HEK293 (cell line): Measurements from ENCODE around the gene SLC1A7.

Experiments
- BCL11A ChIP-seq: fragments of 450-650 bp; formaldehyde crosslinking; IDR thresholded peaks from 2 replicates; pipeline ENCODE4 v1.5.1; 2016; ENCODE audit warnings: low read depth, missing biosample characterization, missing genetic modification characterization
- GLI4 ChIP-seq: fragments of 450-650 bp; formaldehyde crosslinking; IDR thresholded peaks from 2 replicates; pipeline ENCODE4 v1.5.1; 2016; ENCODE audit warnings: missing biosample characterization, missing genetic modification characterization
- KLF1 ChIP-seq: fragments of 450-650 bp; formaldehyde crosslinking; IDR thresholded peaks from 2 replicates; pipeline ENCODE4 v1.5.1; 2016; ENCODE audit warnings: missing biosample characterization, missing genetic modification characterization
- MEIS1 ChIP-seq: sonication (generic); formaldehyde crosslinking; IDR thresholded peaks from 2 replicates; pipeline ENCODE4 v1.8.1; 2022; ENCODE audit warnings: missing genetic modification reagents, mild to moderate bottlenecking, borderline replicate concordance
- SALL2 ChIP-seq: fragments of 450-650 bp; formaldehyde crosslinking; IDR thresholded peaks from 2 replicates; pipeline ENCODE4 v1.5.0; 2017; ENCODE audit warnings: missing biosample characterization, mild to moderate bottlenecking, missing genetic modification characterization, borderline replicate concordance
- ZNF23 ChIP-seq: fragments of 450-650 bp; formaldehyde crosslinking; IDR thresholded peaks from 2 replicates; pipeline ENCODE4 v1.5.1; 2016; ENCODE audit warnings: missing biosample characterization, missing genetic modification characterization, borderline replicate concordance
- ZNF404 ChIP-seq: fragments of 450-650 bp; formaldehyde crosslinking; IDR thresholded peaks from 2 replicates; pipeline ENCODE4 v1.5.1; 2017; ENCODE audit warnings: missing biosample characterization, missing genetic modification characterization
- ZNF433 ChIP-seq: fragments of 450-650 bp; formaldehyde crosslinking; IDR thresholded peaks from 2 replicates; pipeline ENCODE4 v1.5.1; 2016; ENCODE audit warnings: missing biosample characterization, missing genetic modification characterization, low read depth
- ZNF560 ChIP-seq: fragments of 450-650 bp; formaldehyde crosslinking; IDR thresholded peaks from 2 replicates; pipeline ENCODE4 v1.5.1; 2017; ENCODE audit warnings: missing biosample characterization, missing genetic modification characterization, borderline replicate concordance
- ZNF600 ChIP-seq: fragments of 450-650 bp; formaldehyde crosslinking; IDR thresholded peaks from 2 replicates; pipeline ENCODE4 v1.5.1; 2016; ENCODE audit warnings: missing biosample characterization, missing genetic modification characterization
- ZNF654 ChIP-seq: fragments of 450-650 bp; formaldehyde crosslinking; IDR thresholded peaks from 2 replicates; pipeline ENCODE4 v1.5.1; 2016; ENCODE audit warnings: low read depth, missing biosample characterization, missing genetic modification characterization
- ZNF670 ChIP-seq: fragments of 450-650 bp; formaldehyde crosslinking; IDR thresholded peaks from 2 replicates; pipeline ENCODE4 v1.5.1; 2016; ENCODE audit warnings: missing biosample characterization, missing genetic modification characterization, low read depth
- TF ChIP-seq, protein P1 (sequence below): fragments of 450-650 bp; formaldehyde crosslinking; IDR thresholded peaks from 2 replicates; pipeline ENCODE4 v1.5.1; 2016; ENCODE audit warnings: missing biosample characterization, missing genetic modification characterization
- TF ChIP-seq, protein P2 (sequence below): sonication (generic); formaldehyde crosslinking; IDR thresholded peaks from 2 replicates; pipeline ENCODE4 v1.8.1; 2022; ENCODE audit warnings: mild to moderate bottlenecking, moderate library complexity, missing genetic modification reagents

DNA sequence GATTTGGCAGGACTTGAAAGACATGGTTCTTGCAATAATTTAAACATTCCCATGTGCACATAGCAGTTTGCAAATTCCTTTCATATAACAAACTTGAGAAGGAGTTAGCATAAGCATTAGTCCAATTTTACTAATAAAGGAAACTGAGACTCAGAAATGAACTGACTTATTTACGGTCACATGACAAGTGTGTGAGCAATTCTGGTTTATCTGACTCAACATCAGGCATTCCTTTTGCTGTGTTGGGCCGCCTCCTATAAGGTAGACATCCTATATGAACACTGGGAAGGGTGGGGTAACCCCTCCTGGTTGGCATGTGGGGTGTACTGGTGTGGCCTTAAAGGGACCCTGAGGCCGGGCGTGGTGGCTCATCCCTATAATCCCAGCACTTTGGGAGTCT lies 45.7 kb upstream of the SLC1A7 start:
- TF ChIP-seq, protein P1, sequence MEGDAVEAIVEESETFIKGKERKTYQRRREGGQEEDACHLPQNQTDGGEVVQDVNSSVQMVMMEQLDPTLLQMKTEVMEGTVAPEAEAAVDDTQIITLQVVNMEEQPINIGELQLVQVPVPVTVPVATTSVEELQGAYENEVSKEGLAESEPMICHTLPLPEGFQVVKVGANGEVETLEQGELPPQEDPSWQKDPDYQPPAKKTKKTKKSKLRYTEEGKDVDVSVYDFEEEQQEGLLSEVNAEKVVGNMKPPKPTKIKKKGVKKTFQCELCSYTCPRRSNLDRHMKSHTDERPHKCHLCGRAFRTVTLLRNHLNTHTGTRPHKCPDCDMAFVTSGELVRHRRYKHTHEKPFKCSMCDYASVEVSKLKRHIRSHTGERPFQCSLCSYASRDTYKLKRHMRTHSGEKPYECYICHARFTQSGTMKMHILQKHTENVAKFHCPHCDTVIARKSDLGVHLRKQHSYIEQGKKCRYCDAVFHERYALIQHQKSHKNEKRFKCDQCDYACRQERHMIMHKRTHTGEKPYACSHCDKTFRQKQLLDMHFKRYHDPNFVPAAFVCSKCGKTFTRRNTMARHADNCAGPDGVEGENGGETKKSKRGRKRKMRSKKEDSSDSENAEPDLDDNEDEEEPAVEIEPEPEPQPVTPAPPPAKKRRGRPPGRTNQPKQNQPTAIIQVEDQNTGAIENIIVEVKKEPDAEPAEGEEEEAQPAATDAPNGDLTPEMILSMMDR (tag by site-specific recombination): no peak
- TF ChIP-seq ZNF23 (tag by site-specific recombination): no peak
- TF ChIP-seq GLI4 (tag by site-specific recombination): no peak
- no peak for TF ChIP-seq SALL2 (tag by site-specific recombination)
- TF ChIP-seq BCL11A (tag by site-specific recombination): no peak
- no peak for TF ChIP-seq ZNF670 (tag by site-specific recombination)
- TF ChIP-seq ZNF433: no peak
- TF ChIP-seq ZNF404 (tag by site-specific recombination): no peak
- no peak for TF ChIP-seq KLF1 (tag by site-specific recombination)
- TF ChIP-seq, protein P2, sequence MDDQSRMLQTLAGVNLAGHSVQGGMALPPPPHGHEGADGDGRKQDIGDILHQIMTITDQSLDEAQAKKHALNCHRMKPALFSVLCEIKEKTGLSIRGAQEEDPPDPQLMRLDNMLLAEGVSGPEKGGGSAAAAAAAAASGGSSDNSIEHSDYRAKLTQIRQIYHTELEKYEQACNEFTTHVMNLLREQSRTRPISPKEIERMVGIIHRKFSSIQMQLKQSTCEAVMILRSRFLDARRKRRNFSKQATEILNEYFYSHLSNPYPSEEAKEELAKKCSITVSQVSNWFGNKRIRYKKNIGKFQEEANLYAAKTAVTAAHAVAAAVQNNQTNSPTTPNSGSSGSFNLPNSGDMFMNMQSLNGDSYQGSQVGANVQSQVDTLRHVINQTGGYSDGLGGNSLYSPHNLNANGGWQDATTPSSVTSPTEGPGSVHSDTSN (CRISPR knock-in tag): no peak
- no peak for TF ChIP-seq ZNF560 (tag by site-specific recombination)
- TF ChIP-seq MEIS1 (CRISPR knock-in tag): no peak
- no peak for TF ChIP-seq ZNF600 (tag by site-specific recombination)
- TF ChIP-seq ZNF654 (tag by site-specific recombination): no peak
